UCSD-AML1 (cell line): ENCODE data around the gene SLC24A1.
A peak's percentile ranks its signal among the peaks of the same experiment; 100 is the strongest.
"Not testable (repeated sequence)": the region's sequence is repeated elsewhere in the genome, so short reads cannot be mapped to it uniquely, and the experiment has no call there.

Experiments
- DNase-seq: peaks from one replicate; lab custom pipeline; 2025; ENCODE audit not compliant: unreplicated experiment; lab: John Stamatoyannopoulos, UW

SLC24A1 gene

GRCh38 chr15:65621638-65622037, at the start of gene SLC24A1:
TSS of gene SLC24A1 (plus strand) at chr15:65621938. CDS start at chr15:65624081, 2,143 bp downstream.
- no peak for DNase-seq

GRCh38 chr15:65571971-65572370, 49.8 kb upstream of the SLC24A1 start:
- no peak for DNase-seq

- no peak for DNase-seq
Measured at GRCh38 chr15:65576664-65577063, 45.1 kb upstream of the SLC24A1 start.

GRCh38 chr15:65577129-65577996, 44.4 kb upstream of the SLC24A1 start:
- no peak for DNase-seq

- DNase-seq: no peak
Measured at GRCh38 chr15:65578904-65579728, 42.6 kb upstream of the SLC24A1 start.

- no peak for DNase-seq
Measured at GRCh38 chr15:65579762-65580161, 42.0 kb upstream of the SLC24A1 start.

GRCh38 chr15:65580287-65580686, 41.5 kb upstream of the SLC24A1 start:
- no peak for DNase-seq

GRCh38 chr15:65583701-65584100, 38.0 kb upstream of the SLC24A1 start:
- peak; percentile 25 for DNase-seq

GRCh38 chr15:65584241-65584640, 37.5 kb upstream of the SLC24A1 start:
- no peak for DNase-seq

GRCh38 chr15:65587094-65587493, 34.6 kb upstream of the SLC24A1 start:
- no peak for DNase-seq

- no peak for DNase-seq
Measured at GRCh38 chr15:65595960-65596359, 25.8 kb upstream of the SLC24A1 start.

GRCh38 chr15:65598468-65598867, 23.3 kb upstream of the SLC24A1 start:
- no peak for DNase-seq

- no peak for DNase-seq
Measured at GRCh38 chr15:65599677-65600076, 22.1 kb upstream of the SLC24A1 start.

- DNase-seq: no peak
Measured at GRCh38 chr15:65603134-65603533, 18.6 kb upstream of the SLC24A1 start.

- no peak for DNase-seq
Measured at GRCh38 chr15:65603559-65603958, 18.2 kb upstream of the SLC24A1 start.

GRCh38 chr15:65610871-65611718, 10.6 kb upstream of the SLC24A1 start, which contains the start of gene INTS14:
TSS of gene INTS14 (minus strand) at chr15:65611131. CDS start at chr15:65607380, 3,751 bp downstream.
- peak; percentile 98 for DNase-seq

GRCh38 chr15:65611888-65612615, 9.7 kb upstream of the SLC24A1 start:
- no peak for DNase-seq

GRCh38 chr15:65612616-65612946, 9.2 kb upstream of the SLC24A1 start:
- no peak for DNase-seq

GRCh38 chr15:65612949-65613744, 8.6 kb upstream of the SLC24A1 start:
- DNase-seq: no peak

GRCh38 chr15:65615887-65616286, 5.9 kb upstream of the SLC24A1 start:
- DNase-seq: not testable (repeated sequence)
